Left cardiac atrium (tissue), 2 donors: ENCODE results near the gene SPATA9. TPM values are rescaled to one million over a fixed set of nuclear protein-coding genes. Genes with fewer than 3 reads are reported as not detected.

ENCODE experiments used
- total RNA-seq, 2 donors: library from RNA; stranded (reverse); fragmentation: NEBNext Ultra II Directional; extraction: Animal tissue kit (Norgen Biotek cat#: 25700); gene quantifications; one replicate each; pipeline ENCODE4 v1.2.1, GENCODE V29; 2021
- donor health status: DM: no; HTN: yes; CAD: no; lungs with severe emphysema.
- donor health status: DM: yes; HTN: yes; CAD: no.

Gene SPATA9
- total RNA-seq, 2 donors from 2014 or later: 0.21 to 0.47 TPM

Other genes starting within 250 kb of the SPATA9 start
- 10 to 100 TPM; 54.6 to 56.7 TPM for gene SKIC3, start 128.0 kb downstream of the SPATA9 start, total RNA-seq
- gene ARSK, start 127.9 kb downstream of the SPATA9 start, total RNA-seq: 1 to 10 TPM; 2.3 to 3.9 TPM
- gene GPR150, start 62.9 kb downstream of the SPATA9 start, total RNA-seq: under 1 TPM in 1 of 2 donors, not detected in 1; 0.10 TPM
- 1 to 10 TPM; 2.5 to 4.3 TPM for gene RFESD, start 36.2 kb downstream of the SPATA9 start, total RNA-seq
- 100 to 1,000 TPM; 101 to 110 TPM for gene RHOBTB3, start 48.3 kb upstream of the SPATA9 start, total RNA-seq
- 10 to 100 TPM; 73.1 to 76.0 TPM for gene GLRX, start 139.7 kb upstream of the SPATA9 start, total RNA-seq